HepG2 (cell line): ENCODE measurements around the gene SASH1. TPM values are rescaled to one million over a fixed set of nuclear protein-coding genes. Genes with fewer than 3 reads are reported as not detected.

ENCODE experiments used
- E2F2 ChIP-seq: sonication (generic); formaldehyde crosslinking; IDR thresholded peaks from 2 replicates; pipeline ENCODE4 v1.4.0; 2020; ENCODE audit warnings: missing genetic modification reagents, borderline replicate concordance
- ELF1 ChIP-seq: sonication (generic); formaldehyde crosslinking; IDR thresholded peaks from 2 replicates; pipeline ENCODE4 v1.4.0; 2020; ENCODE audit warnings: missing genetic modification reagents
- ETV5 ChIP-seq: IDR thresholded peaks from 2 replicates; pipeline ENCODE4 v1.6.1; 2018; ENCODE audit warnings: missing biosample characterization, missing genetic modification reagents, inconsistent platforms, borderline replicate concordance
- FOXC1 ChIP-seq: sonication (generic); formaldehyde crosslinking; IDR thresholded peaks from 2 replicates; pipeline ENCODE4 v1.8.0; 2022; ENCODE audit warnings: mild to moderate bottlenecking, missing genetic modification reagents, borderline replicate concordance
- KLF15 ChIP-seq: sonication (generic); formaldehyde crosslinking; IDR thresholded peaks from 2 replicates; pipeline ENCODE4 v1.8.1; 2023; ENCODE audit warnings: borderline replicate concordance, mild to moderate bottlenecking, inconsistent platforms, missing genetic modification reagents, mixed read lengths
- TARDBP ChIP-seq: sonication (generic); formaldehyde crosslinking; IDR thresholded peaks from 2 replicates; pipeline ENCODE4 v1.8.0; 2022; ENCODE audit warnings: mild to moderate bottlenecking, missing genetic modification reagents
- ZBTB38 ChIP-seq: sonication (generic); formaldehyde crosslinking; IDR thresholded peaks from 2 replicates; pipeline ENCODE4 v1.5.1; 2020; ENCODE audit warnings: mild to moderate bottlenecking, missing genetic modification reagents
- ZNF530 ChIP-seq: sonication (generic); formaldehyde crosslinking; IDR thresholded peaks from 2 replicates; pipeline ENCODE4 v1.5.0; 2020; ENCODE audit warnings: low read depth, mild to moderate bottlenecking, missing genetic modification reagents
- ZNF558 ChIP-seq: sonication (generic); formaldehyde crosslinking; IDR thresholded peaks from 2 replicates; pipeline ENCODE4 v1.9.0; 2022; ENCODE audit warnings: mild to moderate bottlenecking, missing genetic modification reagents, borderline replicate concordance
- ZNF589 ChIP-seq: sonication (generic); formaldehyde crosslinking; conservative IDR thresholded peaks from 2 replicates; pipeline ENCODE4 v1.8.0; 2022; ENCODE audit warnings: mild to moderate bottlenecking, moderate library complexity, missing genetic modification reagents
- ZNF615 ChIP-seq: sonication (generic); formaldehyde crosslinking; IDR thresholded peaks from 2 replicates; pipeline ENCODE4 v1.5.0; 2020; ENCODE audit warnings: mild to moderate bottlenecking, missing genetic modification reagents, borderline replicate concordance
- ZNF646 ChIP-seq: sonication (generic); formaldehyde crosslinking; IDR thresholded peaks from 2 replicates; pipeline ENCODE4 v1.9.0; 2021; ENCODE audit warnings: mild to moderate bottlenecking, missing genetic modification reagents
- polyA plus RNA-seq, 8 experiments: library from polyadenylated mRNA; depleted of rRNA in 3 of 8; stranded (reverse) in 7 of 8; unstranded in 1 of 8; fragments of >200 nt; fragmentation: Illumina TruSeq in 4 of 8; extraction: Trizol in 4 of 8; gene quantifications; 2 replicates each; pipeline versions ENCODE4 v1.2.1 to v1.2.3, GENCODE V29; 2011 to 2016; ENCODE audit warnings: low read depth in 4 of 8, missing spikeins in 1 of 8, mixed read lengths in 1 of 8; ENCODE audit not compliant: insufficient read depth in 1 of 8
- total RNA-seq, 5 experiments: library from RNA; depleted of rRNA; stranded (reverse); fragments of >200 nt; fragmentation: Illumina TruSeq; extraction: Trizol; gene quantifications; 2 replicates each; pipeline ENCODE4 v1.2.3, GENCODE V29; 2016; ENCODE audit warnings: low read depth in 1 of 5

The SASH1 gene
- total and polyA plus RNA-seq, 2 of the 13 experiments (the other 11 are each of a cell fraction or from before 2014, with no cell fraction given) = 7.5 to 8.2 TPM

GRCh38 chr6:148317051-148317450 lies 25.6 kb upstream of the SASH1 start (continued):
- no peak for TF ChIP-seq ZNF589 (CRISPR knock-in tag)
- TF ChIP-seq E2F2 = no peak
- TF ChIP-seq ZNF530 (CRISPR knock-in tag) = no peak
- TF ChIP-seq FOXC1 (CRISPR knock-in tag) = no peak
- no peak for TF ChIP-seq ZNF558 (CRISPR knock-in tag)
- TF ChIP-seq ZBTB38 = no peak
- no peak for TF ChIP-seq KLF15 (CRISPR knock-in tag)
- TF ChIP-seq TARDBP = no peak
- no peak for TF ChIP-seq ZNF646
- TF ChIP-seq ZNF615 (CRISPR knock-in tag) = no peak
- no peak for TF ChIP-seq ELF1 (CRISPR knock-in tag)
- TF ChIP-seq ETV5 (CRISPR knock-in tag) = no peak
